G401.6 (cell line): ENCODE results near the gene AGK.

ENCODE experiments used
- FAIRE-seq: peaks from 2 replicates; lab custom pipeline; 2012; peaks lifted over from hg19 to GRCh38; lab: Jason Lieb, UNC

Gene AGK

GRCh38 chr7:141551094-141551781 lies at the start of gene AGK:
TSS of gene AGK (plus strand) at chr7:141551410. CDS start at chr7:141555467, 4,057 bp downstream.
- no peak for FAIRE-seq

DNA sequence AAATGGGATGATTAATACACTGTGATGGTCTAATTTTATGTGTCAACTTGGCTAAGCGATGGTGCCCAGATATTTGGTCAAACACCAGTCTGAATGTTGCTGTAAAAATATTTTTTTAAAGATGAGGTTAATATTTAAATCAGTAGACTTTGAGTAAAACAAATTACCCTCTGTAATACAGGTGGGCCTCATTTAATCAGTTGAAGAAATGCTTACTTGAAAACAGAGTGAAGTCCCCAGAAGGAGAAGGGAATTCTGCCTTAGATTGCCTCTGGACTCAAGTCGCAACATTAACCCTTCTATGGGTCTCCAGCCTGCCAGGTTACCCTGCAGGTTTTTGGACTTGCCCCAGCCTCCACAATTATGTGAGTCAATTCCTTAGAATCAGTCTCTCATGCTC lies 49.8 kb upstream of the AGK start:
- no peak for FAIRE-seq

DNA sequence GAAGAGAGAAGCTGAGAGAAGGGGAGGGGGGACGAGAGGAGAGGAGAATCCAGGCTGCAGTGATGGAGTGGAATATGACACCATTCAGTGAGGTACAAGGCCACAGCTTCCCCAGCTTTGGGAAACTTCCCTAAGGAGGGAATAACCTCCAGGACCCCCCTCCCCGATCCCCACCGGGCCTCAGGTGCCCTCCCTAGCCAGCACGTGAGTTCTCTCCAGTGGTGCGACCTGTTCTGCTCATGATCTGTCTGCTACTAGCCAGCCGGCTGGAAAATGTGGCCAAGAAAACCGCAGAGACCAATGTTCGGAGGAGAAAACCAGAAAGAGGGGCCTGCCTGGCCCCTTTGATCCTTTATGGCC lies 39.9 kb upstream of the AGK start:
- no peak for FAIRE-seq

- FAIRE-seq: no peak
Measured at GRCh38 chr7:141511676-141512396, 39.4 kb upstream of the AGK start.

DNA sequence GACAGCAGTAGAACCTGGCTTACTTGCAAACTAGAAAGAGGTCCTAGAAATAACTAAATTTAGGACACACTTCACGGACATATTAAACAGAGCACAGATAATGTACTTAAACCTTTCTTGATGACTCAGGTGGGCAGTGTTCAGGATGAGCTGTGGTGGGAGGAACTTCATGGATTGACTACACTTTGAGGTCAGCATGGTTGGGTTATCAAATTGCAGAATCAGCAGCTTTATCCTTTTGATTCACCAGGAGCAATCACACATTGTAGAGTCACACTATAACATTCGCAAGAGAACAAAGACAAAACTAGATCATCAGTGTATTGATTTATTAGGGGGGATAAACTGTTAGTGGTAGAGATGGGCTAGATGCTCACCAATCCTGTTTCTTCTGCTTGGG lies 38.6 kb upstream of the AGK start:
- no peak for FAIRE-seq

GRCh38 chr7:141513720-141514119 lies 37.5 kb upstream of the AGK start:
- FAIRE-seq: no peak

GRCh38 chr7:141515941-141516340 lies 35.3 kb upstream of the AGK start:
- FAIRE-seq: no peak

DNA sequence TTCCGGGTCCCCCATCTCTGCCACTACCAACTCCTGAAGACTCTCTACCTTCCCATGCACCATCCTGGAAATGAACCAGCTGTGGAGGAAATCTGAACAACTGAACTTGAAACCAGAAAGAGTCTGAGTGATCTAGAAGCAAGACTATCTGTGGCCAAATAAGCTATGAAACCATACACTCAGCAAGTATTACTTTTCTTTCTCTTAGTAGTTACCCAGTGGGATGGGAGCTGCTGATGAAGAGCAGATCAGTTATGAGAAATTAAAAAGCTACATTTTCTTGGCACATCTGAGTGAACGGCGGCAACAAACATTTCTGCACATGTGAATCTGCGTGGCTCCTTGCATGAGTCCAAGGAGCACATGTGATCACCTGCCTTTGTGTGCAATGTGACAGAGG lies 31.6 kb upstream of the AGK start:
- no peak for FAIRE-seq

DNA sequence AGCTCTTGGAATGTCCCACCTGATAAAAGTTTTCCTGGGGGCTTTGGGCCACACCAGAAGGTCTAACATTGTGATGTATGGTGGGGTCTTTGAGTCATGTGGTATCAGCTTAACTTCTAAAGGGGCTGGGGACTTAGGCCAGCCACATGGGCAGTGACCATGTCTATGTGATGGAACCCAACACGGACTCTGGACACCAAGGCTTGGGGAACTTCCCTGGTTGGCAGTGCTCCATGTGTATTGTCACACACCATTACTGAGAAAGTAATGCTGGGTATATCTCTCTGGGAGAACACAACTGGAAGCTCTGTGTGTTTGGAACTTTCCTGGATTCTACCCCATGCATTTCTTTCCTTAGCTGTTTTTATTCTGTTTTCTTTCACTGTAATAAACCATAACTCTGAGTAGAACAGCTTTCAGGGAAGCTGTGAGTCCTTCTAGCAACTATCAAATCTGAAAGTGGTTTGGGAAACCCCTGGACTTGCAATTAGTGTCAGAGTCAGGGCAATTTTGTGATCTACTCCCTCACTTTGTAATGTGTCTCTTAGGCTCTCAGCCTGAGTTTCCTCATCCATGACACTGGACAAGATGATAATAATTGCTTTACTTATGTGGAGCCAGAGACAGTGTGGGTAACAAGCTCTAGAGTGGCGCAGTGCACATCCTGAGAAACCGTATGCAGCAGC lies 28.4 kb upstream of the AGK start:
- FAIRE-seq: no peak

GRCh38 chr7:141525973-141526514 lies 25.2 kb upstream of the AGK start:
- no peak for FAIRE-seq

GRCh38 chr7:141527076-141527475 lies 24.1 kb upstream of the AGK start:
- FAIRE-seq: no peak

- FAIRE-seq: no peak
Measured at GRCh38 chr7:141528399-141528798, 22.8 kb upstream of the AGK start.

DNA sequence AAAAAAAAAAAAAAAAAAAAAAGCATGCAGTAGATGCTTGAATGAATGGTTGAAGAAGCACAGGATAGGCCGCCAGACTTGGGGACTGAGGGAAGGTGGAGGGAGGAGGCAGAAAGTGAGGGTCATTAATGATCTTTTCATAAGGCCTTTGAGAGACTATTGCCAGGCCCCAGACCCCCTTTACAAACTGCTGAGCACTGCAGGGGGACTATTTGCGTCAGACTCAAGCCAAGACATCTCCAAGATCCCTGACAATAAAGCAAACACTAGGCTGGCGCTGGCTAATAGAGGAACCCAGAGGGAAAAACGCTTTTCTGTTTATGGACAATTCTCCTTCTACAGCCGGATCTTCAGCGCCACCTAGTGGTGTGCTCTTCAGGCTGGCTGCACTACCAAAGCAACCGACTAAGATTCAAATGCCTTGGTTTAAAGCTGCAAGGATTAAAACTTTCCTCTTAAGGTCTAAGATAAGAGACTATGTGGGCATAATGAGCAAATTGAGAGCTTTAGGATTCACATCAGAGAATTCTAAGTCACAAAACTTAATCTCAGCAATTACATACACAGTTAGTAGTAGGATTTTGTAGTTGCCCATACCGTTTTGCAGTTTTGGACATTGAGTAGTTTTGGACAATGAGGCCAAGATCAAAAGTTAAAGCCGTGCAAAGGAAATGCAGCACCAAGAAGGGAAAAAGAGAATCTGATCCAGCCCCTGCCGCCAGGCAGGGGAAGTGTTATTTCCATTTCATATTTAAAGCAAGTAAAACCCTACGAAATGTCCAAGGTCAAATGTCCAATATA lies 17.9 kb upstream of the AGK start:
- FAIRE-seq: peak; percentile 85

DNA sequence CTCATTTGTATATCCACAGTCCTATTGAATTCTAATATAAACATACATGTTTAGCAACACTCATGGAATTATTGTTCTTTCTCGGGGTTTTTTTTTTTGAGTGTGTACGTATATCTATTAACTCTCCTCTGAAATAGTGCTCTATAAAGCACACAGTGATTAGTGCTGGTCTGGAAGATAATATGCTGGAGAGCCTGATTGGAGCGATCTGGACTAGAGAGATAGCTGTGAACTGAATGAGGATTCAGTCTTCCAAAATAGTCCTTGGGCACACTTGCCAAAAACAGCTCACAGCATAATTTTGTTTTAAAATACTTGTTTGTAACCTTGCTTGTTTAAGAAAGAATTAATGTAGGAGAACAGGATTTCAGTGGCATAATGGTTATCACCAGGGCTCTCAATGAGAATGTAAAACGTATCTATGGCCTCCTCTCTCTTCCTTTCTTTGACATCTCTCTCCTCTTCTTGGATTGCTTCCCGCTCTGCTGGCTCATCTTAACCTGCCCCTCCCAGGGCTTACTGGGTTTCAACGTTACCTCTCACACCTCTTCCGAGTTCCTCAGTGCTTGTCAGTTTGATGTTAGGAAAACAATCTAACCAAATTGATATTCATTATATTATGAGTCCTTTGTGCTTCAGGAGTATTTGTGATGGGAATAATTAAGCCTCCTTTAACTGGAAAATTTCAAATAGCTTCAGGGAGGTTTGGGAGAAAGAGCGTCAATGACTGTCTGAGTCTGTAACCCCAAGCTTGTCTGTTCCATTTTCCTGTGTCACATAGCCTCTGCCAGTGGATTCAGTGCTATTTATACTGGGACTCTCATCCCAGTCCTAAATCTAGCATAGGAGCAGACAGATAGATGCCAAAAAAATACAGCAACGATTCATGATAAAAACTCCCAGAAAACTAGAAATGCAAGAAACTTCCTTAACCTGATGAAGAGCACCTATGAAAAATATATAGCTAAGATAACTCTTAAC lies 16.2 kb upstream of the AGK start:
- no peak for FAIRE-seq

GRCh38 chr7:141537906-141538305 lies 13.3 kb upstream of the AGK start:
- no peak for FAIRE-seq

DNA sequence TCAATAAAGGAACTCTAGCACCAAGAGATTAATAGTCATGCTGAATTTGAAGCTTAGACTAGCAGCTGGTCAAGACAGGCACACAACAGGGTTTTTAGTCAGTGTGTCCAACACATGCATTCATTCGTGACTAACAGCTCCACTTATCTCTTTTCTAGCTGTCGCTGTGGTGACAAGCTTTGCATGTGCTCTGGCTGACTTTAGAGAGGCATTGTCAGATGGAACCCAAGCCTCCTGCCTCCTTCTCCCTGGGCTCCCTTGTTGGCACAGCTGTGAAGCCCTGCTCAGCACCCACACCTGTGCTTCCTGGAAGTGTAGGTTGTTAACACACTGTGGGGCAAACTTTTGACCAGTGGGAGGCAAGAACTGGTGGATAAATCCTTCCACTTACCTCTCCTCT lies 9.8 kb upstream of the AGK start:
- FAIRE-seq: no peak

DNA sequence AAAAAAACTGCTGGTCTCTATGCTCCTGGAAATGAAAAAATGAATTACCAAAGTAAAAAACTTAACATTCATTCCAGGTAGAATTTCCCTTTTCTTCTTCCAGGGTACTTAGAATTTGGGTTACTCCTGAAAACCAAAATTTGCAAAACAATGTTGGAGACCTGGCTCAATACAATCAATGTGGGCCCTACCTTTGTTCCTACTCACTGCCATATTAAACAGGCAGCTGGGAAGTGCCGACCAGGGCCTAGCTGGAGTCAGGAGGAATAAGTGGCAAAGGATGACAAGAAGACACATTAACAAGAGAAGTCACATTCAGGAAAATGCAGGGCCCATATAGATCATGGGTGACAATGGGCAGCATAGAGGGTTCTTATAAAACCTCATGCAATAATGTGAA lies 6.4 kb upstream of the AGK start:
- FAIRE-seq: peak; percentile 49

GRCh38 chr7:141549582-141549981 lies 1.6 kb upstream of the AGK start:
- no peak for FAIRE-seq

DNA sequence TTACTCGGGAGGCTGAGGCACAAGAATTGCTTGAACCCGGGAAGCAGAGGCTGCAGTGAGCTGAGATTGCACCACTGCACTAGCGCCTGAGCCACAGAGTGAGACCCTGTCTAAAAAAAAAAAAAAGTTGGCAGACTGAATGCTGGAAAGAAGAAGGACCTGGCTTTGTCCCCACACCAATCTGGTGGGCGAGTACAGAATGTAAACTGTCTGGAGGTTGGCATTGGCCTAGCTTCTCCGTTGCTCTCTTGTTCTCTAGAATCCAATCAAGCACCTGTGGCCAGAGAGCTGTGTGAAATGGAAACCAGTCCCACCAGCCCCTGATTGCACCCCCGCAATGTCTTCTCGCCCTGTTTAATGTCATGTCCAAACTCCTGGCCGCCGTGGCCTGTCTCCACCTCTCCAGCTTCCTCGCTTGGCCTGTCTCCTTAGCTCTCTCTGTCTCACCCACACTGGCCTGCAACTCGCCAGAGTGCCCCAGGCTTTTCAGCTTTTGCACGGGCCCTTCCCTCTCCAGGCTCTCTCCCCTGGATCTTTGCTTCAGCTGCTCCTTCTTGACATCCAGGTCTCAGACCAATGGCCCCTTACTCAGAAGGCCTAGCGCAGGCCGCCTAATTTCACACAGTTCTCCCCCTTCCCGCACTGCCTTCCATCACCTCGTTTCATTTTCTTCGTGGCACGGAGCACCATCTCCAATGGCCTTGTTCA lies 670 bp upstream of the AGK start:
- no peak for FAIRE-seq

- no peak for FAIRE-seq
Measured at GRCh38 chr7:141551782-141552181, 572 bp downstream of the AGK start.

- no peak for FAIRE-seq
Measured at GRCh38 chr7:141557360-141557759, 6.2 kb downstream of the AGK start.
